PC-9 (cell line): ENCODE data around the gene MRPL17.

ENCODE experiments used
- EZH2 ChIP-seq: fragments of 200-600 bp; sonication (generic); IDR thresholded peaks from 2 replicates; pipeline ENCODE4 v1.8.0; 2017; ENCODE audit warnings: antibody characterized with exemption, low read depth
- TF ChIP-seq, protein P1 (sequence below): fragments of 200-600 bp; sonication (generic); conservative IDR thresholded peaks from 2 replicates; pipeline ENCODE4 v1.6.1; 2017; ENCODE audit warnings: mixed run types, antibody characterized with exemption, mild to moderate bottlenecking, moderate library complexity

DNA sequence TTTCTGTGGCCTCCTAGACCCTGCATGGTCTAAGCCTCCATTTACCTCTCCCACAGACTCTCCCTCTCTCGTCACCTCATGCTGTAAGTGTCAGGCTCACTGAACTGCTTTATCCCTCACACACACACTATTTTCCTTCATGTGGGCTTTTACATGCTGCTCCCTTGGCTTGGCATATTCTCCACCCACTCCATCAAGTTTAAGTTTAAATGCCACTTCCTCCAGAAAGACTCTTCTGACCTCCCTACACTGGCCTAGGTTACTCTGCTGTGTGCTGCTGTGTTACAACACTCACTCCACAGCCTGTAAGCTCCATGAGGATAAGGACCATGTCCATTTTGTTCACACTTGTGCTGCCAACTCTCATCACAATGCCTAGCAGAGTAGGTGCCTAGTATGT lies 30.0 kb downstream of the MRPL17 start:
- TF ChIP-seq, protein P1, sequence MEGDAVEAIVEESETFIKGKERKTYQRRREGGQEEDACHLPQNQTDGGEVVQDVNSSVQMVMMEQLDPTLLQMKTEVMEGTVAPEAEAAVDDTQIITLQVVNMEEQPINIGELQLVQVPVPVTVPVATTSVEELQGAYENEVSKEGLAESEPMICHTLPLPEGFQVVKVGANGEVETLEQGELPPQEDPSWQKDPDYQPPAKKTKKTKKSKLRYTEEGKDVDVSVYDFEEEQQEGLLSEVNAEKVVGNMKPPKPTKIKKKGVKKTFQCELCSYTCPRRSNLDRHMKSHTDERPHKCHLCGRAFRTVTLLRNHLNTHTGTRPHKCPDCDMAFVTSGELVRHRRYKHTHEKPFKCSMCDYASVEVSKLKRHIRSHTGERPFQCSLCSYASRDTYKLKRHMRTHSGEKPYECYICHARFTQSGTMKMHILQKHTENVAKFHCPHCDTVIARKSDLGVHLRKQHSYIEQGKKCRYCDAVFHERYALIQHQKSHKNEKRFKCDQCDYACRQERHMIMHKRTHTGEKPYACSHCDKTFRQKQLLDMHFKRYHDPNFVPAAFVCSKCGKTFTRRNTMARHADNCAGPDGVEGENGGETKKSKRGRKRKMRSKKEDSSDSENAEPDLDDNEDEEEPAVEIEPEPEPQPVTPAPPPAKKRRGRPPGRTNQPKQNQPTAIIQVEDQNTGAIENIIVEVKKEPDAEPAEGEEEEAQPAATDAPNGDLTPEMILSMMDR = no peak
- no peak for TF ChIP-seq EZH2
